Neural crest cell (in vitro differentiated cells): Measurements from ENCODE around the gene WASF3. TPM values are rescaled to one million over a fixed set of nuclear protein-coding genes. Genes with fewer than 3 reads are reported as not detected.

Source experiments
- DNase-seq: peaks from one replicate; pipeline ENCODE4 v3.0.0; 2021; ENCODE audit warnings: low read depth, mixed read lengths, low spot score
- H3K27ac Mint-ChIP-seq: one replicate; pipeline ENCODE4 v1.8.0; 2021; ENCODE audit warnings: mild to moderate bottlenecking, mixed read lengths; ENCODE audit not compliant: unreplicated experiment
- H3K27me3 Mint-ChIP-seq: 2 replicates; pipeline ENCODE4 v1.8.0; 2021; ENCODE audit warnings: low read depth, mild to moderate bottlenecking, mixed read lengths
- H3K36me3 Mint-ChIP-seq: 2 replicates; pipeline ENCODE4 v1.8.0; 2021; ENCODE audit warnings: low read depth, mild to moderate bottlenecking, mixed read lengths
- H3K4me1 Mint-ChIP-seq: 2 replicates; pipeline ENCODE4 v1.8.0; 2021; ENCODE audit warnings: mixed read lengths
- H3K4me3 Mint-ChIP-seq: one replicate; pipeline ENCODE4 v1.8.0; 2021; ENCODE audit warnings: mild to moderate bottlenecking, mixed read lengths
- H3K9me3 Mint-ChIP-seq: 2 replicates; pipeline ENCODE4 v1.8.0; 2021; ENCODE audit warnings: mixed read lengths
- CTCF ChIP-seq: fragments of 200-600 bp; sonication (generic); conservative IDR thresholded peaks from 2 replicates; pipeline ENCODE4 v1.5.0; 2021; ENCODE audit warnings: antibody characterized with exemption, mild to moderate bottlenecking
- total RNA-seq: library from RNA; stranded (reverse); gene quantifications from 2 replicates; pipeline ENCODE4 v1.2.1, GENCODE V29; 2021

Gene WASF3
- total RNA-seq, 1 donor from 2014 or later, result 79.7 TPM

GRCh38 chr13:26602783-26603182 lies 45.3 kb downstream of the WASF3 start:
- Mint-ChIP-seq H3K36me3 (peaks cover 6% of the 10 kb centered on the region), H3K4me3 (no peak overlapping the region), H3K4me1 (peaks cover 65% of the 10 kb centered on the region), H3K9me3 (no peaks in the 10 kb centered on the region), H3K27ac (no peak overlapping the region), H3K27me3 (no peaks in the 10 kb centered on the region)
- DNase-seq, result no peak
- no peak for TF ChIP-seq CTCF

GRCh38 chr13:26604784-26605545 lies 47.5 kb downstream of the WASF3 start:
- Mint-ChIP-seq H3K4me1 (peaks cover 53% of the 10 kb centered on the region), H3K36me3 (no peaks in the 10 kb centered on the region), H3K9me3 (no peaks in the 10 kb centered on the region), H3K27me3 (no peaks in the 10 kb centered on the region), H3K27ac (no peak overlapping the region), H3K4me3 (no peak overlapping the region)
- TF ChIP-seq CTCF, result no peak
- no peak for DNase-seq

- no peaks in the 10 kb centered on the region for H3K36me3 Mint-ChIP-seq
- H3K4me1 Mint-ChIP-seq, result peaks cover 45% of the 10 kb centered on the region
- H3K27ac Mint-ChIP-seq, result no peak overlapping the region
- H3K4me3 Mint-ChIP-seq, result no peak overlapping the region
- no peaks in the 10 kb centered on the region for H3K9me3 Mint-ChIP-seq
- H3K27me3 Mint-ChIP-seq, result no peaks in the 10 kb centered on the region
- no peak for DNase-seq
- TF ChIP-seq CTCF, result peak; percentile 27
Observed at GRCh38 chr13:26605845-26606244, 48.4 kb downstream of the WASF3 start.

GRCh38 chr13:26606631-26607030 lies 49.1 kb downstream of the WASF3 start:
- Mint-ChIP-seq H3K4me3 (no peak overlapping the region), H3K27me3 (no peaks in the 10 kb centered on the region), H3K27ac (no peak overlapping the region), H3K9me3 (no peaks in the 10 kb centered on the region), H3K36me3 (no peaks in the 10 kb centered on the region), H3K4me1 (peaks cover 37% of the 10 kb centered on the region)
- TF ChIP-seq CTCF, result no peak
- DNase-seq, result no peak

GRCh38 chr13:26614721-26615120 lies 57.2 kb downstream of the WASF3 start:
- Mint-ChIP-seq H3K4me3 (no peak overlapping the region), H3K36me3 (peaks cover 20% of the 10 kb centered on the region), H3K27me3 (no peaks in the 10 kb centered on the region), H3K4me1 (no peaks in the 10 kb centered on the region), H3K27ac (no peak overlapping the region), H3K9me3 (no peaks in the 10 kb centered on the region)
- no peak for TF ChIP-seq CTCF
- DNase-seq, result no peak
